Frontal cortex (tissue), 4 donors: Measurements from ENCODE around the gene PDZRN4. TPM values are rescaled to one million over a fixed set of nuclear protein-coding genes. Genes with fewer than 3 reads are reported as not detected.
"Not testable (repeated sequence)": the region's sequence is repeated elsewhere in the genome, so short reads cannot be mapped to it uniquely, and the experiment has no call there.

Experiments
- DNase-seq, 2 donors: peaks; one replicate each; pipeline ENCODE4 v3.0.0; 2012; ENCODE audit warnings: low spot score in 2 of 2
- FAIRE-seq: peaks from 2 replicates; lab custom pipeline; 2012; peaks lifted over from hg19 to GRCh38; lab: Jason Lieb, UNC
- total RNA-seq: library from RNA; depleted of rRNA; stranded (reverse); fragments of >200 nt; gene quantifications from one replicate; pipeline ENCODE4 v1.2.3, GENCODE V29; 2014
- donor health status: control.
- donor health status: control.
- donor health status: control.

Gene PDZRN4
- total RNA-seq = 46.9 TPM

DNA sequence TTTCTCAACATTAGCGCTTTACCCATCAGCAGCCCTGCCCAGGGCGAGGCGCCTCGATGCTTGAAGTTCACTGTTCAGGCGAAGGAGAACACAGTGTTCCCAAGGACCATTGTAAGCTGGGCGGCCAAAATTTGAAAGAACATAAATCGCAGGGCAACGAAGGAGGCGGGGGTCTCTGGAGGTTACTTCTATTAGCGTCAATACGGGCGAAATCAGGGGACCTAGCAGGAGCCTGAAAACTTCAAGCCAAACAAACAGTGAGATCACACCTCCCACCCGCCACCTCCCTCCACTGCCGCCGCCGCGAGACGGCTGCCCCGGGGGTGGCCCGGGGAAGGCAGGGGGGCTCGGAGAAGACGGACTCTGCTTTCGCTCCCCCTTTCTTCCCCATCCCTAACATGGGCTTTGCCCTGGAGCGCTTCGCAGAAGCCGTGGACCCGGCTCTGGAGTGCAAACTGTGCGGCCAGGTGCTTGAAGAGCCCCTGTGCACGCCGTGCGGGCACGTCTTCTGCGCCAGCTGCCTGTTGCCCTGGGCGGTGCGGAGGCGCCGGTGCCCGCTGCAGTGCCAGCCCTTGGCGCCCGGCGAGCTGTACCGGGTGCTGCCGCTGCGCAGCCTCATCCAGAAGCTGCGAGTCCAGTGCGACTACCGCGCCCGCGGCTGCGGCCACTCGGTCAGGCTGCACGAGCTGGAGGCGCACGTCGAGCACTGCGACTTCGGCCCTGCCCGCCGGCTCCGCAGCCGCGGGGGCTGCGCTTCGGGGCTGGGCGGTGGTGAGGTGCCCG lies at the start of gene PDZRN4:
Gene PDZRN4 (plus strand): TSS at position 263 of the 783 bp plus-strand sequence.
- no peak for FAIRE-seq
- peak; percentile 29 to 30 for DNase-seq

DNA sequence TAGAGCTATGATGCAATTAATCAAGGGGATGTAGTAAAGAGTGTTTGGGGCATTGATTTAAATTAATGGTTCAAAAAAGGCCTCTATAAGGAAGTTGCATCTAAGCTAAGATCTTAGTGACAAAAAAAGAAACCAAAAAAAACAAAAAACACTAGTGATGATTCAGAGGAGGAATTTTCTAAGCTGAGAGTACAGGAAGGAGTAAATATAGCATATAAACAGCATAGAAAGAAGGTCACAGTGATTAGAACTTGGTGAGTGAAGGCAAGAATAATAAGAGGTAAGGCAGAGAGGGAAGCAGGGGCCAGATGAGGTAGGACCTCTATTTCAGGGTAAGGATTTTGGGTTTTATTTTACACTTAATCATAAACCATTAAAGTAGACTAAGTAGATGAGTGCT lies 48.0 kb upstream of the PDZRN4 start:
- no peak for FAIRE-seq
- no peak for DNase-seq

DNA sequence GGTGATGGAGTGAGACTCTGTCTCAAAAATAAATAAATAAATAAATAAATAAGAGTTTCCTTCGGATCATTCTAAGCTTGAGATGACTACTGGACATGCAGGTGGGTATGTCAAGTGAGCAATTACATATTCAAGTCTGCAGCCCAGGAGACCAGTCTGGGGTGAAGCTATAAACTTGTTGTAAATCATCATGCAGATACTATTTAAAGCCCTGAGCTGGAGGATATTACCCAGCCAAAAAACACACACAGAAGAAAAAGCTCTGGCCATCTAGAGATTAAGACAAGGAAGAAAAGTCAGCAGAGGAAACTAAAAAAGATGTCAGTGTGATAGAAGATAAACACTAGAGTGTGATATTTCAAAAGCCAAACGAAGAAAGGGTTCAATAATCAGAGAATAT lies 47.0 kb upstream of the PDZRN4 start:
- no peak for FAIRE-seq

DNA sequence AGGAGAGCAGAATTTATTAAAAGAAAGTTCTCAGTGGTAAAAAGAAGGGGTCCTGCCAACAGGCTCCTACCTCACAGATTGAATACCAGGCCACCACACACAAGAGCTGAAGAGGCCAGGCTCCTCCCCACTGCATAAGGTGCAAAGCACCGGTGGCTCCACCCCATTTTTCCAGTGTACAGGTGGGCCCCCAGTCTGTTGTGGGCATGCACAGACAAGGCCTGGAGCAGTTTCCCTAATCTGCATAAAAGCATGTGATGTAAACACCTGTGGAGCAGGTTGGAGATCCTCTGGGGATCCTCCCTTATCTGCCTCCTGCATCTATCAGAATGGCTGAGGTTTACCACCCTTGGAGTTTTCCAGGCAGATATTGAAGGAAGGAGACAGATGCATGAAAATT lies 45.7 kb upstream of the PDZRN4 start:
- no peak for DNase-seq
- no peak for FAIRE-seq

More for the DNA sequence above, 47.0 kb upstream of the PDZRN4 start:
- DNase-seq = no peak

DNA sequence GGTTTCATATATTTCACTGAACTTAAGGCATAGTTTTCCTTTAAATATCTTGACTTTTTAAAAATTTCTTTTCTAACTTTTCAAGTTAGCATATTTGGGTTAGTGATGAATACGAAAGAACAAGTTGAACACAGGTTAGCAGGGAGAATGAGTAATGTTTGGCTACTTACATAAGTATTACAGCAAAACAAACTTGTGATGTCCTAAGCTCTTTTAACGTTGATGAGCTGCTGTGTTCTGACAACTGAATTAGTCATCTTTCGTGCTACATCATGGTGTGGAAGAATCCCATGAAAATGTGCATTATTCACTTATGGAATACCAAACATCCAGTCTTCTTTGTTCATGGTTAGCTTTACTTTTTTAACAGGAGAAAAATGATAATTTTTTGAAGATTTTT lies 36.3 kb upstream of the PDZRN4 start:
- FAIRE-seq = no peak
- peak in 1 of 2 donors; percentile 4 for DNase-seq

DNA sequence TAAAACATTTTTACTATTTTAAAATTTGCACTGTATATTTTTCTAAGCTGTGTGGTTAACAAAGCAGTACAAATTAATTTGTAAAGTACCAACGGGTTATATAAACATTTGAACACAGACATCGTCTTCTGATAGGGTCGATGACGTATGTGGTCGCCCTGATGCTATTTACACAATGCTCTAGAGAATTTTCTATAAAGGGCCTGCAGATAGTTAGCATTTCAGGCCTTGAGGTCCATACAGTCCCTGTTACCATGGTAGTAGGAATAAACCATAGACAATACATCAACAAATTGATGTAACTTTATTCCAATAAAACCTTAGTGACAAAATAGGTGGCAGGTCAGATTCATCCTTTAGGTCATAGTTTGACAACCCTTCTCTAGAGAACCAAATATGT lies 25.7 kb upstream of the PDZRN4 start:
- DNase-seq = no peak
- no peak for FAIRE-seq

DNA sequence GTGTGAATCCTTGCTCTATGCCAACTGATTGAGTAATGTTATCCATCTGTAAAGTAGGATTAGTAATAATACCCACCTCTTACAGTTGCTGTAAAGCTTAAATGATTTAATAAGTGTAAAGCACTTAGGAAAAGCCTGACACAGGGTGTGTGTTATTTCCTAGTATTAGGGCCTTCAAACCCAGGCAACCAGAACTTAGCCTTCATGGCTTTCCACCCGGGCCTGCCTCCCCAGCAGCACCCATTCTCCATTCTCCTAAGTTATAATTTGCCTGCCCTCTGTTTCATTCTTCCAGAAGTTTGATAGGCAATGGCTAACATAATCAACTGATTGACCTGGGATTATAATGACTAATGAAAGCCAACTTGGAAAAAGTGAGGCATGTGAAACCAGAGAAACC lies 20.4 kb upstream of the PDZRN4 start:
- DNase-seq (no peak), FAIRE-seq (no peak)

DNA sequence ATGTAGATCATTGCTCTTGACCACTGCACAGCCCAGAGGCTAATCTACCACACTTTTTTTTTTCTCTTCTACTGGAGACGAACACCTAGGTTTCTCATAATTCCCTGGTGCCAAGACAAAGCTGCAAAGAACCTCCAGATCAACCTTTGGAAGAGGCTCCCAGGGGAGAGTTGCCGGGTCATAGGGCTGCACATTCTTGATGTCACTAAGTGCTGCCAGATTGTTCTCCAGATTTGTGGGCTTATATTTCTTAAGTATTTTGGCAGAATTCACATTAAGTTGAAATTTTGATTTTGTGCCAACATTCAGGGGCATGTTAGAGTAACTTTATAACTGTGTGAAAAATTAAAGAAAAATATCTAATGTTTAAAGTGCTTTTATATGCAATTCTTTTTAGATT lies 13.5 kb upstream of the PDZRN4 start:
- FAIRE-seq = no peak

DNA sequence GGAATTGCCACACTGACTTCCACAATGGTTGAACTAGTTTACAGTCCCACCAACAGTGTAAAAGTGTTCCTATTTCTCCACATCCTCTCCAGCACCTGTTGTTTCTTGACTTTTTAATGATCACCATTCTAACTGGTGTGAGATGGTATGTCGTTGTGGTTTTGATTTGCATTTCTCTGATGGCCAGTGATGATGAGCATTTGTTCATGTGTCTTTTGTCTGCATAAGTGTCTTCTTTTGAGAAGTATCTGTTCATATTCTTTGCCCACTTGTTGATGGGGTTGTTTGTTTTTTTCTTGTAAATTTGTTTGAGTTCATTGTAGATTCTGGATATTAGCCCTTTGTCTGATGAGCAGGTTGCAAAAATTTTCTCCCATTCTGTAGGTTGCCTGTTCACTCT lies 8.6 kb upstream of the PDZRN4 start:
- DNase-seq, FAIRE-seq: not testable (repeated sequence)

More for the DNA sequence above, 13.5 kb upstream of the PDZRN4 start:
- DNase-seq = no peak

DNA sequence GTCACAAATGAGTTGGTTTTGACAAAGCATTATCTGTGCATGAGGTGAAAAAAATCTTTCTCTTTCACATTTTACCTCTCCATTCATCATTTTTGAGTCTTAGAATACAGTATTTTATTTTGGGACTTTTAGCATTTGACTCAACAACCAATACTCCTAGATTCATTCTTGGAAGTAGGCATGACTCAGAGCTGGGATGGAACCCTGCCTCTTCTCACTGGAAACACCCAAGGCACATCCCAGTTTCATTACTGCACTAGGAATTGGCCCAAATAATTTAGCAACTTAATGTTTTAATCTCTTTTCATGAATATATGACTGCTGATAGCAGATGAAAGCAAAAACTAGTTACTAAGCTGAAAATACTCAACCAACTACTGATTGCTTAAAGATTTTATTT lies 3.3 kb upstream of the PDZRN4 start:
- FAIRE-seq (no peak), DNase-seq (no peak)

DNA sequence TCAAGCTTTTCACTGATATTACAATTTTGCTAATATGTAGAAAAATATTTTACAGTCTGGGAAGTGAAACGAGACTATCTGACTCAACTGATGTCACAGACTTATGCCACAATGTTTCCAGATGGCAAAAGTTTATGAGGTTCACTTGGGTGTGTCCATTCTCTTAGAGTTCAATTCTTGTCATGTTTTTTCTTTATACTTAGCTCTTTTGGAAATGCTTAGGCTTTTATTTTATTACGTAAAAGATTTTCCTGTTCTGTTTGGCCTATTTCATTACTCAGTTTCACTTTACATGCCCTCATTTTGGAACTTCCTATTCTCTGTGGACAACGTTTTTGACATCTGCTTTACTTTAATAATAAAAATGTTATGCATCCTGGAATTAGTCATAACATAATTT lies 2.1 kb upstream of the PDZRN4 start:
- DNase-seq (no peak), FAIRE-seq (no peak)

DNA sequence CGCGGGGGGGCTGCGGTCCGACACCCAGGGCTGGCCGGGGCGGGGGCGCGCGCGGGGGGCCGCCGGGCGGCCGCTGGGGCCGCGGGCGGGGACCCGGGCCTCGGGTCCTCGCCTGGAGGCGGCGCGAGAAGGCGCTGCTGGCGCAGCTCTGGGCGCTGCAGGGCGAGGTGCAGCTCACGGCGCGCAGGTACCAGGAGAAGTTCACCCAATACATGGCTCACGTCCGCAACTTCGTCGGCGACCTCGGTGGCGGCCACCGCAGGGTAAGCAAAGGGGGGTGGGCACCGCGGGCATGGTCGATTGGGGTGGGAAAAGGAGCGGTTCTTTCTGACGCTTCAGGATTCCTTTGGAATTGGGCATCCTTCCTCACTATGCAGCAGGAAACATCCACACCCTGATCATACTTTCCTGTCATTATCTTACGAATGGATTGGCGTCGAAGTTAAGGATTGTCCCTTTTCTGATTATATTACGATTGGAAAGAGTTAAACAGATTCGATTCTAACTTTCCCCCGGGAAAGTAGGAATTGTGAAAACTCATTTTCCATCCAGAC lies 798 bp downstream of the PDZRN4 start:
- no peak for DNase-seq
- FAIRE-seq = no peak

DNA sequence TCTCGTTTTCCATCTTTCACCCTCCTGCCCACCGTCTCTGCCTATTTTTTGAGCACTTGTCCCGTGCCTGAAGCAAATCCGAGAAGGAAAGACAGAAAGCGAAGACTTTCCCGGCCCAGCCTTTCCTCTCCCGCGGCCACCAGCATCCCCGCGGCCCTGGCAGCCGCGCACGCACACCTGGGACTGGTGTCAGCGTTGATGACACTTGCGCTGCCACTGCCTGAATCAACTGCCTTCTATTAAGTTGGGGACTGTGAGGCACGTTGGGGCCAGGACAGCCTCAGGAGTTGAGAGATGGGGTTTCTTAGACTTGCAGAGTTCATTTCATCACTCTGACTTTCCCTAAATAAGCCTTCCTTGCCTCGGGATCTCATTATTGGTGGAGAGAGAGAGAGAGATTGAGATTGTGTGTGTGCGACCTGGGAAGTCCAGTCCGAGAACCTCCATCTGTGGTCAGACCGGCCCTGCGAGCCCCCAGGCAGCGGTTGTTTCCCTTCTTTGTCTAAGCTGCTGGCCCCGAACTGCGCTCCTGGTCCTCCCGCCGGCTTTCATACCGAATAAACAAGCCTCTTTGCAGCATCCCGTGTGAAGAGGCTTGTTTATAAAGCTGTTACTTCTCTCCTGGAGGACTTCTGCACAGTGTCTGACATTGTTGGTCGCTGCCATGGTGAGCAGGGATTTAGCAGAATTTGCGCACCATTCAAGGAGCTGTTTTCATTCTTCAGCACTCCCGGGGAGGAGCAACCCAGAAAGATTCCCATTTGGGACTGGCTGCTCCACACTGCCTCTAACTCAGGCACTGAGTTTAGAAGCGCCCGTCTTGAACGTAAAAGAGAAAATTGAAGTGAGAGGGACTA lies 1.5 kb downstream of the PDZRN4 start:
- FAIRE-seq = no peak
- DNase-seq = peak in 1 of 2 donors; percentile 10

DNA sequence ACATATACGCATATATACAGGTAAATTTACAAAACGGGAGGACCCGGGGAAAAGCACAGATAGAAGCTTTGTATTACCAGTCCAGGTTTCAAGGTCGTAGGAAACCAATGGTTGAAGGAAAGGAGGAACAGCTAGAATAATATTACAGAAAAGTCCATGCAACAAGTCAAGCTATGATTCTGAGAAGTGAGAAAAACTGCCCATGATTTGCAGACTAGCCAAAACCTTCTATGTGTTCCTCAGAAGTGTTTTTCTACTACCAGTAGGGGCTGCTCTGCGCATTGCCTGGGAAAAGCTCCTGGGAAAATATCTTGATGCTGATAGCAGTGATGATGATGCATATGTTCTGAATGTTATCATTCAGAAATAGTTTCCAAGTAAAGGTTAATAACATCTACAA lies 2.2 kb downstream of the PDZRN4 start:
- DNase-seq (peak; percentile 19 to 40), FAIRE-seq (no peak)

DNA sequence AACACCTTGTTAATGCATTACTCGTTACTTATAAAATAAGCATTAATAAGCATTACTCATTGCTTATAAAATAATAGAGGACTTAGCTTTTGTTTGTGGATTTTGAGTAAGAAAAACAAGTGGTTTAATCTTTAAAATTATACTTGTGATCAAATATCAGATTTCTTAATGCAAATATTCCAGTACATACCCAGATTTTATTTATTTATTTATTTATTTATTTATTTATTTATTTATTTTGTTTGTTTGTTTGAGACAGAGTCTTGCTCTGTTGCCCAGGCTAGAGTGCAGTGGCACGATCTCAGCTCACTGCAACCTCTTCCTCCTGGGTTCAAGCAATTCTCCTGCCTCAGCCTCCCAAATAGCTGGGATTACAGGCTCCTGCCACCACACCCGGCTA lies 3.4 kb downstream of the PDZRN4 start:
- FAIRE-seq, DNase-seq: not testable (repeated sequence)

DNA sequence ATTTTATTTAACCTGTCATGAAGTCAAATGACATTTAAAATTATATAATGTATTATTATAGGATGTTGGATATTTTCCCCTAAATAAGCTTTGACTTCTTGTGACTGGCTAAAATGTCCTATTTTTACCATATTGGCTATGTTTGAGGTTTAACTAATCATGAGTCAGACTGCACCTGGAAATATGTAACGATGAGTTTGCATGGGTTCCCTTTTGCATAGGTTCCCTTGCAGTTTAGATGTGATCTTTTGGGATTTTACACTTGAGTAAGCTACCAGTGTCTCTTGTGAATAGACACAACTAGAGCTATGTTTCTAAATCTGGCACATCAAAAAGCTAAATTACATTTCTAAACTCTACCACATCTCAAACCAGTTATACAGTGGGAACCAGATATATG lies 5.2 kb downstream of the PDZRN4 start:
- DNase-seq = no peak
- FAIRE-seq = no peak

DNA sequence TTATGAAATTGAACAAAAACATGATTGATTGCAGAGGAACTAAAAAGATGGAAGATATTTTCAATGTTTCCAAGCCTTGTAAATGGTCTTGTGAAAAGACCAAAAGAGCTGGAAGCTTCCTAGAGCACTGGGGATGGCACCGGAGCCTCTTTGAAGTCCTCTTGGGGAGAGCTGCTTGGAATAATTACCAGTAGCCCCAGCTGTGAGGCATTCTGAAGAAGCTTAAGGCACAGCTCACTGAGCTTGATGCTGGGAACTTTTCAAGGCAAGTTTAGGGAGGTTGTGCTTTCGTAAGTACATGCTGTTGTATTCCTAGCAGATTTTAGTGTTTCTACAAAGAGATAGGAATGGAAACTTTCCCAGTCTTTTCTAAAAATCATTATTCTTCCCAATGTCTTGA lies 13.9 kb downstream of the PDZRN4 start:
- DNase-seq (no peak), FAIRE-seq (no peak)

DNA sequence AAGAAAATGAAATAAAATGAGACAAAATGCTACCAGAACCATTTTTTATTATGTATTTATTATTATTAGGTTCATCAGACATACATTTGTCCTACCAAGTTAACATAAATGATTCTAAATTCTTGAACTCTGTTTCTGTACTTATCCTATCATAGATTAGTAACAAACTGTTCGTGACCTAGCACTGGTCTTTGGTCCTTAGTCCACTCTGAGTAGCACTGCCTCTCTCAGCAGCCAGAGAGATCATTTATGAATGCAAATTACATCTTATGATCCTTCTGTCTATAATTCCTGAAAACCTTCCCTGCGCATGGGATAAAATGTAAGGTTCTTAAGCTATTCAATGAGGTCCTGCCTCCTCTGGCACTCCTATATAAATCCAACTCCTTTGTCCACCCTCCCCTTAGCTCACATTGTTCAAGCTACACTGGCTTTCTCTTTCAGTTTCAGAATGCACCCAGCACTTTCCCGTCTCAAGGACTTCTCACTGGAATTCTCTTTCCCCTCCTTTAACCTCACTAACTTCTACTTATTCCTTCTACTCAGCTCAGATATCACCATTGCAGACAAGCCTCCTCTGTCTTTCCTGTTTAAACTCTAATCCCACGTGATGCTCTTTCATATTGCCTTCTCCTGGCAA lies 17.1 kb downstream of the PDZRN4 start:
- FAIRE-seq = no peak
- DNase-seq = no peak

DNA sequence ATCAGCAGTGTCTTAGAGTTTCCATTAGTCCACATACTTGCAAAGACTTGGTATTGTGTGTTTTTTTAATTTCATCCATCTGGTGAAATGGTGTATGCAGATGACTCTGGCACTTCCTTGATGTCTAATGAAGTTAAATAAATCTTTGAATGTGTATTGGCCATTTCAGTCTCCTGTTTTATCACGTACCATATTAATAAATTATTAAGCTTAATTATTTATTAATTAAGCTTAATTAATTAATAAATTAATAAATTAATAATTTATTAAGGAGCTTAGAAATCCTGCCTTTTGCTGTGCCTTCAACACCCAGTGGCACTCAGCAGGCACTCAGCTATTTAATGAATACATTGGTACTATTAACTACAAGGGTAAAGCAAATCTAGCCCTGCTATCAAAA lies 18.2 kb downstream of the PDZRN4 start:
- FAIRE-seq (no peak), DNase-seq (no peak)

DNA sequence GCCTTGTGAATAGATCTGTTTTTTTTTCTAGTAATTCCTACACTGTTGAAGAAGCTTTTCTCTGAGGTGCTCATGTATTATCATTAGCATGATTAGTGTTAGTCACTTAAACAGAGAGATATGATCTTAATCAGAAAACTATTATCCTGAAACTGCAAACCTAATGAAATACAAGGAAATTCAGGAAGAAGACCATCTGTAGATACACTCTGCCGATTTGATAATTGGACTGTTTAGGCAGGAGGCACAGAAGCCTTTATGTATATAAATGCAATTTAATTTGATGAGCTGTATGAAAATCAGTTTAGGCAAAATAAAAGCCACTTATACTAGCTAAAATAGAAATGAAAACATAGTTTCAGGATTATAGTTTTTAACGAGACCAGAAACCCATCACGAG lies 23.3 kb downstream of the PDZRN4 start:
- FAIRE-seq = no peak
- no peak for DNase-seq
